ENCODE results near the gene CDX1. TPM values are rescaled to one million over a fixed set of nuclear protein-coding genes. Genes with fewer than 3 reads are reported as not detected.

CDX1 gene
- total and polyA plus RNA-seq, 2 of the 8 experiments (the other 6 are each of a cell fraction or from before 2014, with no cell fraction given), result not detected

- TF ChIP-seq CHD7 (IDR thresholded peaks at IDR 0.05; ENCODE audit: insufficient replicate concordance, low read length), result no peak
- no peak for TF ChIP-seq SIN3A (conservative IDR thresholded peaks at IDR 0.05 in 1 of 2, IDR thresholded peaks at IDR 0.05 in 1 of 2; ENCODE audit: low read depth in 1 of 2, low read length in 2 of 2)
- no peak for TF ChIP-seq CHD1 (IDR thresholded peaks at IDR 0.05; ENCODE audit: low read depth, low read length)
- no peak for TF ChIP-seq SP2 (IDR thresholded peaks at IDR 0.05; ENCODE audit: low read length)
- TF ChIP-seq GABPA (IDR thresholded peaks at IDR 0.05; ENCODE audit: borderline replicate concordance, insufficient read depth, low read length), result no peak
- no peak for TF ChIP-seq KDM1A (IDR thresholded peaks at IDR 0.05; ENCODE audit: borderline replicate concordance, low read length)
- no peak for TF ChIP-seq CBX8 (IDR thresholded peaks at IDR 0.05; ENCODE audit: borderline replicate concordance, low read depth, low read length)
- no peak for TF ChIP-seq CREB1 (IDR thresholded peaks at IDR 0.05)
- TF ChIP-seq TBP (IDR thresholded peaks at IDR 0.05; ENCODE audit: low read depth, low read length), result no peak
- no peak for TF ChIP-seq ATF2 (IDR thresholded peaks at IDR 0.05; ENCODE audit: low read length)
Observed at GRCh38 chr5:150167908-150168307, 1.3 kb downstream of the CDX1 start (continued).

Measured in H1 (cell line).